H1 (cell line): ENCODE data around the gene ZBED4. TPM values are rescaled to one million over a fixed set of nuclear protein-coding genes. Genes with fewer than 3 reads are reported as not detected.

Experiments
- CTCF ChIA-PET: fragments of 300-600 bp; sonication (Branson Sonifier 250); formaldehyde crosslinking; loops from one replicate; lab custom pipeline; 2021; ENCODE audit not compliant: partially characterized antibody; lab: Charles Lee
- POLR2A ChIA-PET: fragments of 300-600 bp; sonication (Branson Sonifier 250); formaldehyde crosslinking; loops from one replicate; lab custom pipeline; 2021; ENCODE audit warnings: inconsistent platforms; ENCODE audit not compliant: partially characterized antibody; lab: Charles Lee
- DNase-seq, 2 experiments: peaks; one replicate each; pipeline versions ENCODE4 v3.0.0 to v3.0.0-alpha.2; 2010 to 2022; ENCODE audit warnings: low spot score in 2 of 2, low read depth in 1 of 2, mixed read lengths in 1 of 2
- FAIRE-seq: peaks from 2 replicates; lab custom pipeline; 2011; peaks lifted over from hg19 to GRCh38; lab: Jason Lieb, UNC
- H2AFZ ChIP-seq: 2 replicates; pipeline ENCODE4 v1.8.1; 2012; ENCODE audit warnings: low read length, inconsistent platforms
- H2AK5ac ChIP-seq: 2 replicates; pipeline ENCODE4 v1.6.1; 2013; ENCODE audit warnings: low read depth, low read length
- H2BK120ac ChIP-seq: replicated peaks from 2 replicates; pipeline ENCODE3; 2013; ENCODE audit warnings: low read depth, low read length, inconsistent platforms
- H2BK12ac ChIP-seq: 2 replicates; pipeline ENCODE4 v1.6.1; 2013; ENCODE audit warnings: low read depth, low read length
- H2BK15ac ChIP-seq: 2 replicates; pipeline ENCODE4 v1.6.1; 2013; ENCODE audit warnings: low read length
- H2BK20ac ChIP-seq: 2 replicates; pipeline ENCODE4 v1.6.1; 2013; ENCODE audit warnings: low read length
- H2BK5ac ChIP-seq: 2 replicates; pipeline ENCODE4 v1.6.1; 2013; ENCODE audit warnings: low read depth, low read length
- H3K14ac ChIP-seq: 2 replicates; pipeline ENCODE4 v1.6.1; 2013; ENCODE audit warnings: inconsistent platforms; ENCODE audit not compliant: insufficient read length
- H3K18ac ChIP-seq: 2 replicates; pipeline ENCODE4 v1.6.1; 2013; ENCODE audit warnings: low read length; ENCODE audit errors: extremely low read depth
- H3K23ac ChIP-seq: 2 replicates; pipeline ENCODE4 v1.6.1; 2013; ENCODE audit warnings: inconsistent platforms; ENCODE audit not compliant: insufficient read length
- H3K23me2 ChIP-seq: 2 replicates; pipeline ENCODE4 v1.6.1; 2013; ENCODE audit warnings: low read depth, low read length
- H3K27ac ChIP-seq: 2 replicates; pipeline ENCODE4 v1.6.1; 2011; ENCODE audit warnings: low read depth, low read length, inconsistent platforms
- H3K27me3 ChIP-seq, 4 experiments: replicated peaks in 1 of 4; 1 replicate in 1 of 4; 2 replicates in 3 of 4; pipeline versions ENCODE4 v1.6.1 to v1.8.1; 2011 to 2013; ENCODE audit warnings: low read length in 3 of 4, mild to moderate bottlenecking in 3 of 4, inconsistent platforms in 2 of 4, mixed read lengths in 2 of 4, moderate library complexity in 1 of 4; ENCODE audit not compliant: control insufficient read depth in 3 of 4, insufficient read depth in 3 of 4; ENCODE audit errors: extremely low read depth in 1 of 4
- H3K36me3 ChIP-seq, 4 experiments: 2 replicates each; pipeline versions ENCODE4 v1.6.1 to v1.8.1; 2011 to 2013; ENCODE audit warnings: mild to moderate bottlenecking in 4 of 4, low read length in 3 of 4, moderate library complexity in 2 of 4, control low read depth in 1 of 4, inconsistent platforms in 1 of 4; ENCODE audit not compliant: insufficient read depth in 4 of 4, control insufficient read depth in 2 of 4
- H3K4ac ChIP-seq: replicated peaks from 2 replicates; pipeline ENCODE3; 2013; ENCODE audit warnings: low read length, low read depth, mixed read lengths, inconsistent platforms; ENCODE audit not compliant: insufficient read length
- H3K4me1 ChIP-seq, 4 experiments: replicated peaks in 1 of 4; 1 replicate in 1 of 4; 2 replicates in 3 of 4; pipeline versions ENCODE4 v1.6.1 to v1.8.1; 2011 to 2013; ENCODE audit warnings: low read length in 3 of 4, inconsistent platforms in 2 of 4, mixed read lengths in 1 of 4; ENCODE audit not compliant: insufficient read depth in 4 of 4, control insufficient read depth in 3 of 4
- H3K4me2 ChIP-seq, 2 experiments: 2 replicates each; pipeline versions ENCODE4 v1.6.1 to v1.8.1; 2011 to 2013; ENCODE audit warnings: low read depth in 2 of 2, low read length in 2 of 2, control low read depth in 1 of 2, inconsistent platforms in 1 of 2, mild to moderate bottlenecking in 1 of 2; ENCODE audit not compliant: insufficient read depth in 1 of 2
- H3K4me3 ChIP-seq, 4 experiments: fragments of 200-600, 300-600 bp in 1 of 4; sonication (generic), shearing (Covaris generic), sonication (Bioruptor Twin) in 1 of 4; 2 replicates each; pipeline versions ENCODE4 v1.5.1 to v1.8.1; 2011 to 2016; ENCODE audit warnings: low read length in 4 of 4, low read depth in 3 of 4, control low read depth in 2 of 4, inconsistent platforms in 2 of 4, mild to moderate bottlenecking in 2 of 4, mixed read lengths in 1 of 4, moderate library complexity in 1 of 4; ENCODE audit not compliant: insufficient read depth in 2 of 4; ENCODE audit errors: extremely low read depth in 1 of 4
- H3K56ac ChIP-seq: replicated peaks from 2 replicates; pipeline ENCODE3; 2013; ENCODE audit warnings: low read depth, mild to moderate bottlenecking, mixed read lengths, low read length, inconsistent platforms; ENCODE audit not compliant: insufficient read length
- H3K79me1 ChIP-seq: 2 replicates; pipeline ENCODE4 v1.6.1; 2013; ENCODE audit warnings: low read depth, low read length, control low read depth
- H3K79me2 ChIP-seq, 2 experiments: 2 replicates each; pipeline versions ENCODE4 v1.6.1 to v1.8.1; 2012 to 2013; ENCODE audit warnings: low read length in 2 of 2, mild to moderate bottlenecking in 2 of 2, inconsistent platforms in 1 of 2; ENCODE audit not compliant: insufficient read depth in 2 of 2, control insufficient read depth in 1 of 2
- H3K9ac ChIP-seq, 4 experiments: replicated peaks in 1 of 4; 1 replicate in 1 of 4; 2 replicates in 3 of 4; pipeline versions ENCODE4 v1.6.1 to v1.8.1; 2011 to 2013; ENCODE audit warnings: low read depth in 3 of 4, low read length in 3 of 4, control low read depth in 2 of 4, mild to moderate bottlenecking in 2 of 4, moderate library complexity in 2 of 4, inconsistent platforms in 1 of 4; ENCODE audit errors: extremely low read depth in 1 of 4
- H3K9me3 ChIP-seq, 2 experiments: 2 replicates each; pipeline versions ENCODE4 v1.6.1 to v1.8.1; 2012 to 2013; ENCODE audit warnings: mild to moderate bottlenecking in 2 of 2, moderate library complexity in 2 of 2, control low read depth in 1 of 2, inconsistent platforms in 1 of 2, low read depth in 1 of 2, low read length in 1 of 2, mixed read lengths in 1 of 2; ENCODE audit not compliant: insufficient read depth in 2 of 2
- H4K20me1 ChIP-seq, 2 experiments: replicated peaks in 1 of 2; 2 replicates each; pipeline versions ENCODE3 to v1.8.1; 2011 to 2013; ENCODE audit warnings: inconsistent platforms in 2 of 2, low read length in 2 of 2, mild to moderate bottlenecking in 1 of 2; ENCODE audit not compliant: insufficient read depth in 2 of 2, control insufficient read depth in 1 of 2
- H4K5ac ChIP-seq: 2 replicates; pipeline ENCODE4 v1.6.1; 2013; ENCODE audit warnings: low read length, low read depth, mixed read lengths, inconsistent platforms; ENCODE audit not compliant: insufficient read length
- H4K8ac ChIP-seq: 2 replicates; pipeline ENCODE4 v1.8.0; 2013; ENCODE audit warnings: mild to moderate bottlenecking, moderate library complexity, low read length, inconsistent platforms; ENCODE audit not compliant: insufficient read depth; ENCODE audit errors: extremely low read depth
- H4K91ac ChIP-seq: replicated peaks from 2 replicates; pipeline ENCODE3; 2013; ENCODE audit warnings: low read length, mixed read lengths, inconsistent platforms; ENCODE audit not compliant: insufficient read length
- WGBS, 2 experiments: shearing (Covaris generic) in 1 of 2; methylation state at CpG; one replicate each; pipeline versions ENCODE4 v1.1.6 to v1.1.7; 2013 to 2015; ENCODE audit warnings: low lambda C conversion rate in 2 of 2, mixed read lengths in 2 of 2, inconsistent platforms in 1 of 2, low coverage in 1 of 2, missing lambda C conversion rate in 1 of 2; ENCODE audit not compliant: insufficient replicate concordance in 2 of 2, insufficient coverage in 1 of 2, insufficient read length in 1 of 2; ENCODE audit errors: extremely low coverage in 1 of 2, missing lambda C conversion rate in 1 of 2; 5-methylcytosine and 5-hydroxymethylcytosine counted together
- polyA plus RNA-seq, 7 experiments: library from polyadenylated mRNA; depleted of rRNA in 3 of 7; stranded (reverse) in 5 of 7; unstranded in 2 of 7; fragments of >200 nt in 5 of 7; fragments of 200-250 nt in 2 of 7; gene quantifications; 1 replicate in 5 of 7; 2 replicates in 1 of 7; 4 replicates in 1 of 7; pipeline versions ENCODE4 v1.2.1 to v1.2.3, GENCODE V29; 2011 to 2013; ENCODE audit warnings: missing spikeins in 2 of 7, mixed read lengths in 2 of 7
- total RNA-seq: library from RNA; stranded (reverse); fragmentation: NEBNext Ultra II Directional; extraction: Animal tissue kit (Norgen Biotek cat#: 25700); gene quantifications from 2 replicates; pipeline ENCODE4 v1.2.1, GENCODE V29; 2021

Gene ZBED4
- total and polyA plus RNA-seq, 2 of the 8 experiments (the other 6 are each of a cell fraction or from before 2014, with no cell fraction given), result 11.0 to 28.3 TPM

DNA sequence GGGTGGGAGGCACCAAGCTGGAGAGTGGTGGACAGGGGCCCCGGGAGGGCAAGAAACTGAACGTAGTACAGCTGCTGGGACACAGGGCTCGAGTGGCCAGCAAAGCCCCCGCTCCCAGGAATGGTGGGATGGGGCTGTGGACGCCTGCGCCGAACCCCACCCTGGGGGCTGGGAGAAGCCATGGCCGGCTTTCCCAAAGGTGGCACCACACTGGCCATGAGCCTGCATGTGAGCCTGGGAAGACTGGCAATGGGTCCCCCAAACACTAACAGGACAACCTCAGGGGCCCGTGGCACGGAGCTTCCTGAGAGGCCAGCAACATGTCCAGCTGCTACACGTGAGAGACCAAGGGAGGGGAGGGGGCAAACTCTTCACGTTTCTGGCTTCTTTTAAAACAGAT lies 60.6 kb downstream of the ZBED4 start:
- 84% methylated on average over 8 of the region's 12 CpGs; no CpG with 5 or more reads in 1 of the 2 experiments for WGBS, 2 experiments
- ChIA-PET CTCF (interaction anchor here (0.8 kb wide), 1 partner anchor 149 kb away, joined by 3 read pairs; no protein-coding TSS in a partner anchor), POLR2A (interaction anchor here (2.0 kb wide), 1 partner anchor 9 kb away, joined by 7 read pairs; no protein-coding TSS in a partner anchor)
- Histone ChIP-seq H3K79me1 (peaks cover 3% of the 10 kb centered on the region; the same call in 1 of the 2 replicates), H3K23ac (no peak overlapping the region), H3K79me2 (peaks cover 0 to 8% of the 10 kb centered on the region in 2 experiments; a peak in 1 of 4 replicates), H4K5ac (no peak overlapping the region), H3K4me2 (no peak overlapping the region), H3K18ac (no peak overlapping the region), H3K27ac (no peak overlapping the region), H3K4me1 (peaks cover 0 to 10% (median 1%) of the 10 kb centered on the region in 4 experiments; a peak in 5 of 7 replicates), H3K9ac (no peak overlapping the region), H2BK5ac (no peak overlapping the region), H3K4me3 (no peak overlapping the region), H2AFZ (no peak overlapping the region), H2BK12ac (no peak overlapping the region), H3K23me2 (peaks cover 9% of the 10 kb centered on the region; the same call in 1 of the 2 replicates), H4K8ac (no peak overlapping the region; the same call in 1 of the 2 replicates), H2BK120ac (no peak overlapping the region), H2BK20ac (no peak overlapping the region), H3K56ac (no peak overlapping the region), H4K20me1 (peaks cover 3 to 13% of the 10 kb centered on the region in 2 experiments), H4K91ac (no peak overlapping the region), H2BK15ac (no peak overlapping the region), H3K14ac (no peak overlapping the region), H3K4ac (no peak overlapping the region), H3K9me3 (no peaks in the 10 kb centered on the region), H2AK5ac (no peak overlapping the region), H3K36me3 (peaks cover 0 to 3% (median 0%) of the 10 kb centered on the region in 4 experiments; a peak in 4 of 8 replicates), H3K27me3 (no peaks in the 10 kb centered on the region)
- no peak for DNase-seq
- no peak for FAIRE-seq
